Esophagus muscularis mucosa (tissue), 2 donors: ENCODE results near the gene IL2RA.

ENCODE experiments used
- EP300 ChIP-seq: sonication (generic); formaldehyde crosslinking; IDR thresholded peaks from one replicate; pipeline ENCODE4 v1.6.1; 2017; ENCODE audit warnings: antibody characterized with exemption
- POLR2A ChIP-seq: fragments of 450-650 bp; IDR thresholded peaks from one replicate; pipeline ENCODE4 v1.6.1; 2017; ENCODE audit warnings: antibody characterized with exemption, moderate library complexity, mild to moderate bottlenecking, low read depth

DNA sequence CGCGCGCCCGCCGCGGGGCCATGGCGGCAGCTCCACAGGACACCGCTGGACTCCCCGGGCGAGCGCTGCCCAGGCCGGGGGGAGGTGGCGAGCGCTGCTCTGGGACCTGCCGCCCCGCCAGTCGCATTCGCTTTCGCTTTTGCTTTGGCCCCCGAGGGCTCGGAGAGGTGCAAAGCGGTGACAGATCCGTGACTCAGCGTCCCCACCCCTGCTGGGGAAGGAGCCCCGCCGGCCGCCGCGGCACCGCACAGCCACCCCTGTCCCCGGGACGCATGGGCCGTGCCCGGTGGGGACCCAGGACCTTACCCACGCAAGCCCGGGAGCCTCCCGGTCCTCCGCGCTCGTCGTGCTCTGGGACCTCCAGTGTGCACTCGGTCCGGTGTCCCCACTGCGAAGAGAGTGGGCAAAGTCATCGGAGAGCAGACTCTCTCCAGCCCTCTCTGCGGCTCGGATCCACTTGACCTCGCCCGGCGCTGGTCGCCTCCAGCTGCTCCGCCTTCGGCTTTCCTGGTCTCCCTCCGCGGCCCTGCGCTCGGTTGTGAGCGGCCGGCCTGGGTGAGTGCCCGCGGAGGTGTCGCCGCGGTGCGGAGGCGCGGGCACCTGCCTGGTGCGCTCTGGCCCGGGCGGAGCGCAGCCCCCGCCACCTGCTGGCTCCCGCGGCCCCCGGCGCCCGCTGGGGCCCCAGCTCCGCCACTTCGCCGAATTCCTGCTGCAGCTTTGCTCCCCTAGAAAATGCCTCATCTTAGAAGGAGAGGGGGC lies 84.5 kb downstream of the IL2RA start, which contains the start of gene IL15RA:
- TF ChIP-seq EP300 (no peak), POLR2A (no peak)
